K562 (cell line): ENCODE results near the gene MYO1F. TPM values are rescaled to one million over a fixed set of nuclear protein-coding genes. Genes with fewer than 3 reads are reported as not detected.

ENCODE experiments used
- ATAC-seq: fragments of 200-7000 bp; cut with Tn5 transposase; 3 replicates; pipeline ENCODE4 v1.9.1; 2020; ENCODE audit warnings: moderate library complexity
- BruUV-seq: library from RNA; stranded (reverse); fragments of 400-500 nt; replicated peaks from 2 replicates; lab custom pipeline; 2021; lab: Mats Ljungman, UMichigan
- CTCF ChIA-PET: fragments of 300-600 bp; formaldehyde crosslinking; extraction: SDS; loops from one replicate; lab custom pipeline; 2021; ENCODE audit warnings: low intra/inter-chr PET ratio; lab: Yijun Ruan, JAX
- POLR2A ChIA-PET: fragments of 300-600, 350-650 bp; sonication (Branson Sonifier 250); formaldehyde crosslinking; extraction: SDS; loops from one replicate; lab custom pipeline; 2021; ENCODE audit warnings: antibody characterized with exemption, inconsistent platforms; lab: Yijun Ruan, JAX
- DNase-seq, 4 experiments: peaks; one replicate each; pipeline versions ENCODE4 v3.0.0 to v3.0.0-alpha.2; 2011 to 2018; ENCODE audit warnings: low spot score in 3 of 4, mixed read lengths in 3 of 4; ENCODE audit errors: extremely low read depth in 1 of 4
- FAIRE-seq: peaks from 2 replicates; lab custom pipeline; 2011; peaks lifted over from hg19 to GRCh38; lab: Jason Lieb, UNC
- H2AFZ ChIP-seq: 2 replicates; pipeline ENCODE4 v1.6.0; 2011; ENCODE audit warnings: low read depth, low read length, control low read depth, inconsistent platforms
- H3K27ac ChIP-seq: fragments of 200-600 bp; 3 replicates; pipeline ENCODE4 v1.8.0; 2011; ENCODE audit warnings: low read depth, mild to moderate bottlenecking, control low read depth, inconsistent platforms, low read length, moderate library complexity, mixed read lengths; ENCODE audit errors: extremely low read depth
- H3K27me3 ChIP-seq, 2 experiments: fragments of 300-600 bp in 1 of 2; 2 replicates in 1 of 2; 3 replicates in 1 of 2; pipeline versions ENCODE4 v1.6.0 to v1.8.0; 2011; ENCODE audit warnings: inconsistent platforms in 2 of 2, low read length in 2 of 2, mild to moderate bottlenecking in 1 of 2, mixed read lengths in 1 of 2, moderate library complexity in 1 of 2; ENCODE audit not compliant: control insufficient read depth in 2 of 2, insufficient read depth in 2 of 2
- H3K36me3 ChIP-seq: fragments of 300-600 bp; 3 replicates; pipeline ENCODE4 v1.8.0; 2011; ENCODE audit warnings: mild to moderate bottlenecking, low read length, inconsistent platforms; ENCODE audit not compliant: control insufficient read depth, insufficient read depth
- H3K4me1 ChIP-seq, 2 experiments: fragments of 200-600 bp in 1 of 2; replicated peaks in 1 of 2; 2 replicates in 1 of 2; 3 replicates in 1 of 2; pipeline versions ENCODE4 v1.5.1 to v1.8.0; 2011; ENCODE audit warnings: inconsistent platforms in 2 of 2, low read length in 2 of 2, mild to moderate bottlenecking in 1 of 2, mixed read lengths in 1 of 2, moderate library complexity in 1 of 2; ENCODE audit not compliant: control insufficient read depth in 2 of 2, insufficient read depth in 2 of 2
- H3K4me2 ChIP-seq: 2 replicates; pipeline ENCODE4 v1.6.1; 2011; ENCODE audit warnings: low read length, control low read depth, inconsistent platforms, mixed read lengths; ENCODE audit not compliant: insufficient read depth
- H3K4me3 ChIP-seq: fragments of 200-600 bp; sonication (generic), shearing (Covaris generic); 2 replicates; pipeline ENCODE4 v1.5.1; 2016; ENCODE audit warnings: control low read depth, inconsistent platforms
- H3K79me2 ChIP-seq: fragments of 200-600 bp; 3 replicates; pipeline ENCODE4 v1.8.0; 2011; ENCODE audit warnings: low read length, inconsistent platforms; ENCODE audit not compliant: control insufficient read depth, insufficient read depth
- H3K9ac ChIP-seq, 2 experiments: 2 replicates each; pipeline versions ENCODE4 v1.6.0 to v1.6.1; 2011; ENCODE audit warnings: low read depth in 2 of 2, low read length in 2 of 2, control low read depth in 1 of 2, inconsistent platforms in 1 of 2, mild to moderate bottlenecking in 1 of 2, mixed read lengths in 1 of 2; ENCODE audit not compliant: insufficient read depth in 1 of 2
- H3K9me1 ChIP-seq: one replicate; pipeline ENCODE4 v1.6.0; 2011; ENCODE audit warnings: inconsistent platforms, mild to moderate bottlenecking, low read length, moderate library complexity; ENCODE audit not compliant: control insufficient read depth, insufficient read depth
- H3K9me3 ChIP-seq: replicated peaks from 2 replicates; pipeline ENCODE4 v1.5.1; 2011; ENCODE audit warnings: low read depth, low read length, inconsistent platforms; ENCODE audit not compliant: control insufficient read depth, insufficient read depth
- H4K20me1 ChIP-seq: replicated peaks from 2 replicates; pipeline ENCODE4 v1.6.1; 2011; ENCODE audit warnings: low read length, inconsistent platforms, mixed read lengths; ENCODE audit not compliant: control insufficient read depth, insufficient read depth
- EHMT2 ChIP-seq: fragments of 450-650 bp; IDR thresholded peaks from 2 replicates; pipeline ENCODE4 v1.6.1; 2018; ENCODE audit warnings: antibody characterized with exemption
- KLF6 ChIP-seq: fragments of 250-450 bp; sonication (Bioruptor Pico); IDR thresholded peaks from 2 replicates; pipeline ENCODE4 v1.4.0; 2020; ENCODE audit warnings: mild to moderate bottlenecking, moderate library complexity, borderline replicate concordance
- NR2C1 ChIP-seq, 2 experiments: fragments of 450-650 bp; IDR thresholded peaks; 2 replicates each; pipeline ENCODE4 v1.6.1; 2017; ENCODE audit warnings: mild to moderate bottlenecking in 2 of 2, antibody characterized with exemption in 1 of 2, inconsistent platforms in 1 of 2, missing compliant biosample characterization in 1 of 2, missing genetic modification characterization in 1 of 2
- RFX5 ChIP-seq: IDR thresholded peaks from 2 replicates; pipeline ENCODE4 v1.6.1; 2011; ENCODE audit warnings: low read depth, mild to moderate bottlenecking, improper control_type of control experiment, low read length
- SMARCB1 ChIP-seq: IDR thresholded peaks from 2 replicates; pipeline ENCODE4 v1.6.1; 2011; ENCODE audit warnings: improper control_type of control experiment, low read depth; ENCODE audit not compliant: insufficient read length
- SRSF9 ChIP-seq: fragments of 200-400 bp; formaldehyde crosslinking; IDR thresholded peaks from 2 replicates; pipeline ENCODE4 v1.6.1; 2017; ENCODE audit warnings: low read depth, low read length, borderline replicate concordance
- ZNF143 ChIP-seq: sonication (generic); formaldehyde crosslinking; IDR thresholded peaks from 2 replicates; pipeline ENCODE4 v1.9.0; 2022; ENCODE audit warnings: mild to moderate bottlenecking, missing genetic modification reagents
- ZNF707 ChIP-seq: fragments of 250-450 bp; sonication (Bioruptor Pico); conservative IDR thresholded peaks from 2 replicates; pipeline ENCODE4 v1.8.0; 2022; ENCODE audit warnings: inconsistent platforms, mild to moderate bottlenecking, moderate library complexity
- ZSCAN29 ChIP-seq: fragments of 450-650 bp; IDR thresholded peaks from 2 replicates; pipeline ENCODE4 v1.6.1; 2017
- WGBS: fragments of 100-300 bp; shearing (Covaris generic); methylation state at CpG from one replicate; pipeline ENCODE4 v1.1.6; 2016; ENCODE audit warnings: low coverage, mixed read lengths; ENCODE audit not compliant: insufficient coverage; ENCODE audit errors: missing lambda C conversion rate; 5-methylcytosine and 5-hydroxymethylcytosine counted together
- in situ Hi-C: fragments of 300-500 bp; cut with MboI; formaldehyde crosslinking; loops from 4 replicates; pipeline ENCODE4 v1.15.0; 2018; ENCODE audit warnings: inconsistent platforms, mixed read lengths
- intact Hi-C: fragments of 100-400 bp; cut with micrococcal nuclease; formaldehyde crosslinking; loops from 2 replicates; pipeline ENCODE4 v1.14.2; 2022
- polyA plus RNA-seq, 8 experiments: library from polyadenylated mRNA; depleted of rRNA in 4 of 8; stranded (reverse) in 5 of 8; unstranded in 3 of 8; fragments of >200 nt; fragmentation: Nextera tagmentation in 2 of 8; fragmentation: Illumina TruSeq in 1 of 8; extraction: Ambion mirVana in 2 of 8; extraction: Trizol in 1 of 8; gene quantifications; 2 replicates each; pipeline versions ENCODE4 v1.2.1 to v1.2.3, GENCODE V29; 2011 to 2014; ENCODE audit warnings: inconsistent platforms in 1 of 8, missing spikeins in 1 of 8
- total RNA-seq, 7 experiments: library from RNA; depleted of rRNA in 6 of 7; stranded (reverse); fragments of >200 nt in 6 of 7; fragmentation: Illumina TruSeq in 2 of 7; extraction: Trizol in 2 of 7; gene quantifications; 2 replicates each; pipeline versions ENCODE4 v1.2.1 to v1.2.3, GENCODE V29; 2011 to 2021; ENCODE audit warnings: low replicate concordance in 1 of 7
- TF ChIP-seq, protein P1 (sequence below): fragments of 450-650 bp; formaldehyde crosslinking; IDR thresholded peaks from 2 replicates; pipeline ENCODE4 v1.4.0; 2022; ENCODE audit warnings: missing genetic modification characterization

The MYO1F gene
- total and polyA plus RNA-seq, 9 of the 15 experiments (the other 6 are each of a cell fraction or from before 2014, with no cell fraction given), result 0.78 to 9.4 (median 4.3) TPM

DNA sequence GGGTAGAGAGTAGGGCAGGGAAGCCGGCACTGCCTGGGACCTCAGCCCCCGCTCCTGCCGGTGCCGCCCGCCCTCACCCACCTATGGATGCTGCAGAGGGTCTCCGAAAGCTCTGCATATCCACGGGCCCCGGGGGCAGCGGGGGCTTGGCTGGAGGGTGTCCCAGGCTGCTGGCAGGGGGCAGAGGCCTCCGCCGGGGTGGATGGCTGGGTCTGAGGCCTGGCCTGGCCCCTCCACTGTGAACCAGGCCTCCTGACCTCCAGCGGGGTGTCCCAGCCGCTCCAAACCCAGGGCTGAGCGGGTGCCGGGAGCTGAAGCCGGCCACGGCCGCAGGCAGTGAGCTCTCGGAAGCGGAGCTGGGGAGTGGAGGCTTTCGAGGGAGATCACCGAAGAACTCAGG lies 78.9 kb downstream of the MYO1F start:
- no peak overlapping the region for H3K4me3 ChIP-seq
- no peak overlapping the region for H2AFZ ChIP-seq
- CTCF ChIA-PET, result no interaction called here
- POLR2A ChIA-PET, result interaction anchor here (0.7 to 1.0 kb wide), 2 partner anchors 54 to 135 kb away, joined by 3 read pairs; partner anchors contain the start of gene HNRNPM
- H3K36me3 ChIP-seq, result no peaks in the 10 kb centered on the region
- no peak overlapping the region for H3K27ac ChIP-seq
- in situ Hi-C loops, result no loop called here
- H3K27me3 ChIP-seq, result peaks cover 2 to 25% of the 10 kb centered on the region in 2 experiments; a peak in 4 of 5 replicates
- WGBS, result 36% methylated on average over 16 of the region's 22 CpGs
- H4K20me1 ChIP-seq, result 0 out of 2 replicates have a peak, but pooled peaks cover 3% of the 10 kb centered on the region
- no peaks in the 10 kb centered on the region for H3K9me3 ChIP-seq
- intact Hi-C loops, result no loop called here
- H3K4me1 ChIP-seq, result peaks cover 0 to 27% of the 10 kb centered on the region in 2 experiments; a peak in 3 of 5 replicates
- no peak for TF ChIP-seq SMARCB1
- TF ChIP-seq KLF6, result no peak
- TF ChIP-seq SRSF9, result no peak
- TF ChIP-seq ZNF143 (CRISPR knock-in tag), result no peak
- TF ChIP-seq, protein P1, sequence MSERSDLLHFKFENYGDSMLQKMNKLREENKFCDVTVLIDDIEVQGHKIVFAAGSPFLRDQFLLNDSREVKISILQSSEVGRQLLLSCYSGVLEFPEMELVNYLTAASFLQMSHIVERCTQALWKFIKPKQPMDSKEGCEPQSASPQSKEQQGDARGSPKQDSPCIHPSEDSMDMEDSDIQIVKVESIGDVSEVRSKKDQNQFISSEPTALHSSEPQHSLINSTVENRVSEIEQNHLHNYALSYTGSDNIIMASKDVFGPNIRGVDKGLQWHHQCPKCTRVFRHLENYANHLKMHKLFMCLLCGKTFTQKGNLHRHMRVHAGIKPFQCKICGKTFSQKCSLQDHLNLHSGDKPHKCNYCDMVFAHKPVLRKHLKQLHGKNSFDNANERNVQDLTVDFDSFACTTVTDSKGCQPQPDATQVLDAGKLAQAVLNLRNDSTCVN (CRISPR knock-in tag), result no peak
- TF ChIP-seq RFX5, result no peak
- no peak for TF ChIP-seq ZSCAN29
- TF ChIP-seq NR2C1 (IDR thresholded peaks at IDR 0.05), result no peak
- no peak for TF ChIP-seq NR2C1 (tag; IDR thresholded peaks at IDR 0.05)
- no peak for TF ChIP-seq EHMT2
- TF ChIP-seq ZNF707 (CRISPR knock-in tag), result no peak
- no peak for DNase-seq
- H3K9me1 ChIP-seq, result no peaks in the 10 kb centered on the region
- no TSS peak for BruUV-seq
- H3K4me2 ChIP-seq, result no peak overlapping the region
- peak overlapping the region in 1 of 2 experiments; percentile 45; a peak in 2 of 4 replicates for H3K9ac ChIP-seq
- no peaks in the 10 kb centered on the region for H3K79me2 ChIP-seq
- no peak; the same call in 2 of the 3 replicates for ATAC-seq
- no peak for FAIRE-seq
